OCI-LY1 (cell line): Measurements from ENCODE around the gene CASQ1.

ENCODE experiments used
- CTCF ChIP-seq: fragments of 200-600 bp; sonication (generic), shearing (Covaris generic); IDR thresholded peaks from 2 replicates; pipeline ENCODE4 v1.5.1; 2017; ENCODE audit warnings: mild to moderate bottlenecking, antibody characterized with exemption, low read length, moderate library complexity, mixed read lengths
- EZH2 ChIP-seq: fragments of 200-600 bp; sonication (generic), shearing (Covaris generic); IDR thresholded peaks from 2 replicates; pipeline ENCODE4 v1.8.0; 2017; ENCODE audit warnings: borderline replicate concordance, mixed run types, mild to moderate bottlenecking, antibody characterized with exemption, low read length, moderate library complexity, mixed read lengths

- TF ChIP-seq CTCF (no peak), EZH2 (no peak)
Measured at GRCh38 chr1:160206036-160206389, 15.6 kb downstream of the CASQ1 start.
